Left cardiac atrium (tissue), 4 donors: ENCODE measurements around the gene HPDL. TPM values are rescaled to one million over a fixed set of nuclear protein-coding genes. Genes with fewer than 3 reads are reported as not detected.
"Not testable (repeated sequence)": the region's sequence is repeated elsewhere in the genome, so short reads cannot be mapped to it uniquely, and the experiment has no call there.

ENCODE experiments used
- ATAC-seq, 2 donors: fragments of 200-7000 bp; cut with Tn5 transposase; one replicate each; pipeline ENCODE4 v1.9.1; 2020; ENCODE audit warnings: mild to moderate bottlenecking in 2 of 2, moderate library complexity in 2 of 2
- DNase-seq: peaks from one replicate; pipeline ENCODE4 v3.0.0-alpha.2; 2020
- intact Hi-C, 2 donors: fragments of 100-400 bp; cut with DNase I; formaldehyde crosslinking; loops; one replicate each; pipeline versions ENCODE4 v1.14.1 to v1.15.1; 2022 to 2023
- long read RNA-seq: library from polyadenylated mRNA; unstranded; transcript quantifications from one replicate; pipeline ENCODE4 v2.0.0, GENCODE V29; 2021
- total RNA-seq, 2 donors: library from RNA; stranded (reverse); fragmentation: NEBNext Ultra II Directional; extraction: Animal tissue kit (Norgen Biotek cat#: 25700); gene quantifications; one replicate each; pipeline ENCODE4 v1.2.1, GENCODE V29; 2021
- donor health status: DM: no; HTN: yes; CAD: no.
- donor health status: DM: no; HTN: yes; CAD: no; lungs with severe emphysema.
- donor health status: DM: yes; HTN: yes; CAD: no.
- donor health status: Dilated cardiomyopathy.

The HPDL gene
- total RNA-seq = under 1 TPM; 0.27 to 0.50 TPM
- long read RNA-seq, partial matches to known transcripts = 0 of 4 reads
- long read RNA-seq, other reads (novel, unspliced or antisense) = 0 of 4 reads

- intact Hi-C loops = no loop called here
These were observed at the start of gene HPDL for GRCh38 chr1:45326627-45327623. Gene HPDL (plus strand): TSS chr1:45326895. CDS start chr1:45327149, 254 bp downstream.

GRCh38 chr1:45282351-45282750 is 44.3 kb upstream of the HPDL start:
- intact Hi-C loops = no loop called here
- ATAC-seq = no peak
- no peak for DNase-seq

More at GRCh38 chr1:45326627-45327623, at the start of gene HPDL:
- ATAC-seq (peak; percentile 90 to 93), DNase-seq (peak; percentile 76)

- ATAC-seq, DNase-seq, intact Hi-C loops: not testable (repeated sequence)
These were observed 41.8 kb upstream of the HPDL start for GRCh38 chr1:45284858-45285257.

GRCh38 chr1:45286521-45286920 is 40.2 kb upstream of the HPDL start:
- intact Hi-C loops, DNase-seq, ATAC-seq: not testable (repeated sequence)

- intact Hi-C loops = not testable (repeated sequence)
These were observed 35.7 kb upstream of the HPDL start for GRCh38 chr1:45291002-45291401.

GRCh38 chr1:45291716-45292115 is 35.0 kb upstream of the HPDL start:
- intact Hi-C loops = no loop called here
- no peak for ATAC-seq
- no peak for DNase-seq

More at GRCh38 chr1:45291002-45291401, 35.7 kb upstream of the HPDL start:
- DNase-seq, ATAC-seq: not testable (repeated sequence)

GRCh38 chr1:45297666-45298356 is 28.9 kb upstream of the HPDL start:
- DNase-seq (no peak), ATAC-seq (no peak)
- intact Hi-C loops = loop anchor here in 1 of 2 donors (5.0 kb wide), 1 partner anchor 281 kb away; no protein-coding TSS in a partner anchor

- DNase-seq (no peak), ATAC-seq (no peak)
- intact Hi-C loops = loop anchor here in 1 of 2 donors (5.0 kb wide), 1 partner anchor 282 kb away; no protein-coding TSS in a partner anchor
These were observed 27.4 kb upstream of the HPDL start for GRCh38 chr1:45299296-45299695.

GRCh38 chr1:45299981-45300668 is 26.6 kb upstream of the HPDL start:
- intact Hi-C loops = loop anchor here (5.0 kb wide), 3 partner anchors 42 to 463 kb away; partner anchors contain the start of genes MUTYH (in 1 of the 2) and TOE1 (in 1 of the 2)
- ATAC-seq = no peak
- peak; percentile 36 for DNase-seq

GRCh38 chr1:45300669-45300997 is 26.1 kb upstream of the HPDL start:
- intact Hi-C loops = loop anchor here in 1 of 2 donors (5.0 kb wide), 2 partner anchors 42 to 463 kb away; partner anchors contain the start of genes MUTYH and TOE1
- ATAC-seq = no peak
- no peak for DNase-seq

- intact Hi-C loops = loop anchor here in 1 of 2 donors (2.0 to 5.0 kb wide), 3 partner anchors 40 to 465 kb away; partner anchors contain the start of genes MUTYH, TOE1 and UROD
- ATAC-seq (no peak), DNase-seq (no peak)
These were observed 24.1 kb upstream of the HPDL start for GRCh38 chr1:45302505-45303150.

- peak; percentile 99 for DNase-seq
- intact Hi-C loops = loop anchor here in 1 of 2 donors (2.0 to 5.0 kb wide), 4 partner anchors 39 to 466 kb away; partner anchors contain the start of genes MUTYH, TOE1 and UROD
- peak; percentile 97 to 98 for ATAC-seq
These were observed 23.0 kb upstream of the HPDL start for GRCh38 chr1:45303520-45304310.

GRCh38 chr1:45304311-45305081 is 22.2 kb upstream of the HPDL start:
- ATAC-seq (no peak), DNase-seq (no peak)
- intact Hi-C loops = loop anchor here in 1 of 2 donors (2.0 to 5.0 kb wide), 3 partner anchors 38 to 467 kb away; partner anchors contain the start of genes MUTYH and TOE1

- no peak for ATAC-seq
- no peak for DNase-seq
- intact Hi-C loops = loop anchor here in 1 of 2 donors (2.0 kb wide), 1 partner anchor 188 kb away; no protein-coding TSS in a partner anchor
These were observed 21.5 kb upstream of the HPDL start for GRCh38 chr1:45305231-45305630.

- ATAC-seq (no peak), DNase-seq (no peak)
- intact Hi-C loops = no loop called here
These were observed 20.4 kb upstream of the HPDL start for GRCh38 chr1:45306319-45306718.

- intact Hi-C loops = no loop called here
- no peak for DNase-seq
- ATAC-seq = no peak
These were observed 19.8 kb upstream of the HPDL start for GRCh38 chr1:45306905-45307304.
